PFSK-1 (cell line): Measurements from ENCODE around the gene ARL15.

Experiments used
- FOXP2 ChIP-seq: optimal IDR thresholded peaks from 2 replicates; pipeline ENCODE3; 2011; ENCODE audit warnings: borderline replicate concordance, control low read depth, inconsistent platforms; ENCODE audit not compliant: insufficient read depth; ENCODE audit errors: extremely low read length, extremely low read depth
- POLR2AphosphoS5 ChIP-seq: IDR thresholded peaks from 2 replicates; pipeline ENCODE4 v1.6.1; 2012; ENCODE audit warnings: low read depth, mild to moderate bottlenecking, control low read depth, low read length, moderate library complexity
- REST ChIP-seq, 2 experiments: IDR thresholded peaks; 2 replicates each; pipeline versions ENCODE4 v1.6.1 to v1.8.0; 2011 to 2012; ENCODE audit warnings: low read depth in 2 of 2, low read length in 2 of 2, control low read depth in 1 of 2, inconsistent platforms in 1 of 2, mild to moderate bottlenecking in 1 of 2, moderate library complexity in 1 of 2; ENCODE audit not compliant: insufficient read depth in 1 of 2
- SIN3A ChIP-seq: IDR thresholded peaks from 2 replicates; pipeline ENCODE4 v1.6.1; 2012; ENCODE audit warnings: mild to moderate bottlenecking, low read length, moderate library complexity, borderline replicate concordance; ENCODE audit not compliant: insufficient read depth
- TAF1 ChIP-seq: IDR thresholded peaks from 2 replicates; pipeline ENCODE4 v1.6.1; 2012; ENCODE audit warnings: low read length, control low read depth, borderline replicate concordance; ENCODE audit not compliant: insufficient read depth

Gene ARL15

GRCh38 chr5:54254482-54255198, 55.7 kb downstream of the ARL15 start:
- TF ChIP-seq SIN3A (no peak), FOXP2 (no peak), POLR2AphosphoS5 (no peak), REST (IDR thresholded peaks at IDR 0.05; ENCODE audit: insufficient read depth in 1 of 2, low read depth in 2 of 2, low read length in 2 of 2) (no peak), TAF1 (no peak)

- TF ChIP-seq REST (IDR thresholded peaks at IDR 0.05; ENCODE audit: insufficient read depth in 1 of 2, low read depth in 2 of 2, low read length in 2 of 2) = no peak
- TF ChIP-seq SIN3A = no peak
- no peak for TF ChIP-seq POLR2AphosphoS5
- TF ChIP-seq TAF1 = no peak
- no peak for TF ChIP-seq FOXP2
Measured at GRCh38 chr5:54251981-54252380, 58.4 kb downstream of the ARL15 start.

- TF ChIP-seq REST (IDR thresholded peaks at IDR 0.05; ENCODE audit: insufficient read depth in 1 of 2, low read depth in 2 of 2, low read length in 2 of 2) (no peak), SIN3A (no peak), TAF1 (no peak), POLR2AphosphoS5 (no peak), FOXP2 (no peak)
Measured at GRCh38 chr5:54249210-54250028, 61.0 kb downstream of the ARL15 start.

- TF ChIP-seq SIN3A (no peak), POLR2AphosphoS5 (no peak), REST (IDR thresholded peaks at IDR 0.05; ENCODE audit: insufficient read depth in 1 of 2, low read depth in 2 of 2, low read length in 2 of 2) (no peak), FOXP2 (no peak), TAF1 (no peak)
Measured at GRCh38 chr5:54247226-54247625, 63.1 kb downstream of the ARL15 start.
